Pancreas (tissue), 10 donors: ENCODE results near the gene ATP6AP1. TPM values are rescaled to one million over a fixed set of nuclear protein-coding genes. Genes with fewer than 3 reads are reported as not detected.

ENCODE experiments used
- ATAC-seq, 4 donors: fragments of 200-7000 bp; cut with Tn5 transposase; one replicate each; pipeline versions ENCODE4 v1.8.0 to v1.9.1; 2020; ENCODE audit warnings: mild to moderate bottlenecking in 4 of 4, moderate library complexity in 4 of 4
- DNase-seq, 6 donors: peaks; one replicate each; pipeline ENCODE4 v3.0.0-alpha.2; 2020
- FAIRE-seq: peaks from 2 replicates; lab custom pipeline; 2012; peaks lifted over from hg19 to GRCh38; lab: Jason Lieb, UNC
- H3K27ac ChIP-seq, 4 donors: fragments of 200-600 bp; sonication (generic); 1 replicate in 3 of 4; 2 replicates in 1 of 4; pipeline versions ENCODE4 v1.5.0 to v1.8.0; 2020
- H3K27me3 ChIP-seq, 4 donors: fragments of 200-600 bp; one replicate each; pipeline ENCODE4 v1.8.0; 2021
- H3K36me3 ChIP-seq, 3 donors: fragments of 200-600 bp; sonication (generic) in 1 of 3; one replicate each; pipeline versions ENCODE4 v1.5.0 to v1.8.0; 2020 to 2021
- H3K4me1 ChIP-seq, 3 donors: fragments of 200-600 bp; one replicate each; pipeline ENCODE4 v1.8.0; 2021
- H3K4me3 ChIP-seq, 4 donors: fragments of 200-600 bp; sonication (generic) in 2 of 4; one replicate each; pipeline versions ENCODE4 v1.5.0 to v1.8.0; 2020 to 2021
- H3K9me3 ChIP-seq, 4 donors: fragments of 200-600 bp; one replicate each; pipeline ENCODE4 v1.8.0; 2021
- WGBS, 2 donors: extraction: QIAGEN DNeasy Blood & Tissue Kit; methylation state at CpG; one replicate each; pipeline ENCODE4 v1.1.7; 2013; 5-methylcytosine and 5-hydroxymethylcytosine counted together
- intact Hi-C, 3 donors: fragments of 100-400 bp; cut with DNase I; formaldehyde crosslinking; loops; one replicate each; pipeline versions ENCODE4 v1.11.1 to v1.14.2; 2022
- polyA plus RNA-seq, 2 donors: library from polyadenylated mRNA; stranded (reverse); fragments of 200-250 nt; gene quantifications; one replicate each; pipeline ENCODE4 v1.2.3, GENCODE V29; 2013
- total RNA-seq, 6 donors: library from RNA; stranded (reverse); fragmentation: NEBNext Ultra II Directional in 4 of 6; extraction: Animal tissue kit (Norgen Biotek cat#: 25700) in 4 of 6; gene quantifications; one replicate each; pipeline versions ENCODE4 v1.2.1 to v1.2.4, GENCODE V29; 2021 to 2023
- TF ChIP-seq, protein P1 (sequence below), 4 donors: fragments of 200-600 bp; sonication (generic) in 3 of 4; IDR thresholded peaks; one replicate each; pipeline versions ENCODE4 v1.5.0 to v1.8.0; 2021; ENCODE audit warnings: antibody characterized with exemption in 4 of 4
- donor health status: healthy with polysubstance abuse.
- donor health status: DM: no; HTN: no; CAD: no; lungs with moderate emphysema.
- donor health status: DM: no; HTN: no; CAD: no.
- donor health status: control.
- donor health status: control.
- donor health status: Bipolar disorder and iron deficiency.
- donor health status: DM: yes; HTN: yes; CAD: no.
- donor health status: DM: no; HTN: no; CAD: no.
- donor health status: DM: no; HTN: no; CAD: no.
- donor health status: DM: yes; HTN: yes; CAD: no.

The ATP6AP1 gene
- total and polyA plus RNA-seq, 8 donors, result 27.8 to 82.4 (median 37.7) TPM

DNA sequence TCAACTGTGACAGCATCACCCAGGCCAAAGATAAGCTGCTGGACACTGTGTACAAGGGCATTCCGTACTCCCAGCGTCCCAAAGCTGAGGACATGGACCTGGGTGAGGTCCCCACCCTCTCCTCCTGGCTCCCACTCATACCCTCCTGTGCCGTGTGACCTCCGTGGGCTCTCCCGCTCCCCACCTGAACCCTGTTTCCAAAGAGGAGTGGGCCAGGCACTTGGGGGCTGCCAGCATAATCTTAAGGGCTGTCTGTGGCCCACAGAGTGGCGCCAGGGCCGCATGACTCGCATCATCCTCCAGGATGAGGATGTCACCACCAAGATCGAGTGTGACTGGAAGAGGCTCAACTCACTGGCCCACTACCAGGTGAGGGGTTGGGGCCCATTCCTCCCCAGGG, 40.6 kb downstream of the ATP6AP1 start:
- ATAC-seq (no peak), DNase-seq (no peak), FAIRE-seq (no peak)
- intact Hi-C loops, result no loop called here
- WGBS, 2 donors, result 90 to 93% methylated on average over 9 of the region's 9 CpGs
- H3K4me1 ChIP-seq, result no peaks in the 10 kb centered on the region
- no peaks in the 10 kb centered on the region for H3K27me3 ChIP-seq
- H3K27ac ChIP-seq, result no peak overlapping the region
- H3K4me3 ChIP-seq, result no peak overlapping the region
- peaks cover 0 to 7% (median 0%) of the 10 kb centered on the region in 3 donors for H3K36me3 ChIP-seq
- H3K9me3 ChIP-seq, result no peaks in the 10 kb centered on the region
- TF ChIP-seq, protein P1, sequence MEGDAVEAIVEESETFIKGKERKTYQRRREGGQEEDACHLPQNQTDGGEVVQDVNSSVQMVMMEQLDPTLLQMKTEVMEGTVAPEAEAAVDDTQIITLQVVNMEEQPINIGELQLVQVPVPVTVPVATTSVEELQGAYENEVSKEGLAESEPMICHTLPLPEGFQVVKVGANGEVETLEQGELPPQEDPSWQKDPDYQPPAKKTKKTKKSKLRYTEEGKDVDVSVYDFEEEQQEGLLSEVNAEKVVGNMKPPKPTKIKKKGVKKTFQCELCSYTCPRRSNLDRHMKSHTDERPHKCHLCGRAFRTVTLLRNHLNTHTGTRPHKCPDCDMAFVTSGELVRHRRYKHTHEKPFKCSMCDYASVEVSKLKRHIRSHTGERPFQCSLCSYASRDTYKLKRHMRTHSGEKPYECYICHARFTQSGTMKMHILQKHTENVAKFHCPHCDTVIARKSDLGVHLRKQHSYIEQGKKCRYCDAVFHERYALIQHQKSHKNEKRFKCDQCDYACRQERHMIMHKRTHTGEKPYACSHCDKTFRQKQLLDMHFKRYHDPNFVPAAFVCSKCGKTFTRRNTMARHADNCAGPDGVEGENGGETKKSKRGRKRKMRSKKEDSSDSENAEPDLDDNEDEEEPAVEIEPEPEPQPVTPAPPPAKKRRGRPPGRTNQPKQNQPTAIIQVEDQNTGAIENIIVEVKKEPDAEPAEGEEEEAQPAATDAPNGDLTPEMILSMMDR (IDR thresholded peaks at IDR 0.05), result no peak

DNA sequence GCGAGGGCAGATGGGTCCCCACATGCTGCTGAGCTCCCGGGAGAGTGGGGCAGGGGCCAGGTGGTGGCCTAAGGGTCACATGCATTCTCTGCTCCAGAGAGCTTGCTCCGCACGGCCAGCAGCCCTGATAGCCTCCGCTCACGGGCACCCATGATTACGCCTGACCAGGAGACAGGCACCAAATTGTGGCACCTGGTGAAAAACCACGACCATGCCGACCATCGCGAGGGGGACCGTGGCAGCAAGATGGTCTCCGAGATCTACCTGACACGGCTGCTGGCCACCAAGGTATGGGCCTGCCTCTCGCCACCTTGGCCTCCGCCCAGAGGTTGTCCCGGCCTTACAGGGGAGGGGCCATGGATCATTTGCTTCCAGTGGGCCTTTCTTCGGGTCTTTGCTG, 41.4 kb downstream of the ATP6AP1 start:
- Histone ChIP-seq H3K36me3 (peaks cover 0 to 7% (median 0%) of the 10 kb centered on the region in 3 donors), H3K4me3 (no peak overlapping the region), H3K27ac (no peak overlapping the region), H3K27me3 (no peaks in the 10 kb centered on the region), H3K4me1 (no peaks in the 10 kb centered on the region), H3K9me3 (no peaks in the 10 kb centered on the region)
- intact Hi-C loops, result no loop called here
- WGBS, 2 donors, result 93 to 94% methylated on average over 18 of the region's 18 CpGs
- DNase-seq (no peak), ATAC-seq (no peak), FAIRE-seq (no peak)
- TF ChIP-seq, protein P1 (IDR thresholded peaks at IDR 0.05), result no peak

DNA sequence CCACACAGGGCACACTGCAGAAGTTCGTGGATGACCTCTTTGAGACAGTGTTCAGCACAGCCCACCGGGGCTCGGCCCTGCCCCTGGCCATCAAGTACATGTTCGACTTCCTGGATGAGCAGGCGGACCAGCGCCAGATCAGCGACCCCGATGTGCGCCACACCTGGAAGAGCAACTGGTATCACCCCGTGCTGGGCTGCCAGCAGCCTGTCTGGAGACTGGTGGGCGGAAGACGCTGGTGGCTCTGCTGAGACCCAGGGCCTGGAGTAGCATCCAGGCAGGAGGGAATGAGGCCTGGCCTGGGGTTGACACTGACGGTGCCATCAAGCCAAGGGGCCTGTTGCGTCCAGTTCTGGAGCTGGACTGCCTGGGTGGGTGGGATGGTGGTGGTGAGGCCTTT, 42.0 kb downstream of the ATP6AP1 start:
- 92 to 96% methylated on average over 14 of the region's 14 CpGs for WGBS, 2 donors
- intact Hi-C loops, result no loop called here
- ATAC-seq, result no peak

DNA sequence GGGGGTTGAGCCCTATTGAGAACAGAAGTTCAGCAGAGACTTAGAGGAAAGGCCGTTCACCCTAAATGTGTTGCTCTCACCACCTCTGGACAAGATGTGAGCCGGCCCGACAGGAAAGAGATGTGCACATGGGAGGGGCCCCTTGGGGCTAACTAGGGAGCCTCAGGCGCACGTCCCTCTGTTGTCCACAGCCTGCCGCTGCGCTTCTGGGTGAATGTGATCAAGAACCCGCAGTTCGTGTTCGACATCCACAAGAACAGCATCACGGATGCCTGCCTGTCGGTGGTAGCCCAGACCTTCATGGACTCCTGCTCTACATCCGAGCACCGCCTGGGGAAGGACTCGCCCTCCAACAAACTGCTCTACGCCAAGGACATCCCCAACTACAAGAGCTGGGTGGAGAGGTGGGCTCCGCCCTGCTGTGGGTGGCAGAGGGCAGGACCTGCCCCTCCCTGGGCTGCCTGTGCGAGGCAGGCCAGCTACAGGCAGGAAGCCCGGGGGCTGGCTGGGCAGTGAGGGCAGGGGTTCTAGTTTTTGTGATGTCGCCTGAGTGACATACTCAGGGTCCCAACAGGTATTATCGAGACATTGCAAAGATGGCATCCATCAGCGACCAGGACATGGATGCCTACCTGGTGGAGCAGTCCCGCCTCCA, 42.6 kb downstream of the ATP6AP1 start:
- H3K9me3 ChIP-seq, result no peaks in the 10 kb centered on the region
- H3K36me3 ChIP-seq, result no peaks in the 10 kb centered on the region
- H3K4me3 ChIP-seq, result no peak overlapping the region
- H3K27me3 ChIP-seq, result peaks cover 0 to 8% (median 0%) of the 10 kb centered on the region in 4 donors
- WGBS, 2 donors, result 90 to 91% methylated on average over 23 of the region's 23 CpGs
- FAIRE-seq (no peak), DNase-seq (no peak), ATAC-seq (no peak)
- no peak overlapping the region for H3K27ac ChIP-seq
- TF ChIP-seq, protein P1 (IDR thresholded peaks at IDR 0.05), result no peak
- intact Hi-C loops, result no loop called here
- H3K4me1 ChIP-seq, result no peaks in the 10 kb centered on the region

More for the DNA sequence above, 42.0 kb downstream of the ATP6AP1 start:
- Histone ChIP-seq H3K27me3 (peaks cover 0 to 4% (median 0%) of the 10 kb centered on the region in 4 donors), H3K4me3 (no peak overlapping the region), H3K27ac (no peak overlapping the region), H3K9me3 (no peaks in the 10 kb centered on the region), H3K4me1 (no peaks in the 10 kb centered on the region), H3K36me3 (peaks cover 0 to 4% (median 0%) of the 10 kb centered on the region in 3 donors)
- TF ChIP-seq, protein P1 (IDR thresholded peaks at IDR 0.05), result no peak
- peak in 1 of 6 donors; percentile 73 for DNase-seq
- no peak for FAIRE-seq
